Fibroblast of pulmonary artery (primary cell): ENCODE measurements around the gene PRICKLE2.

Experiments
- DNase-seq: peaks from one replicate; pipeline ENCODE4 v3.0.0-alpha.2; 2010; ENCODE audit warnings: low read depth
- H3K4me3 ChIP-seq: replicated peaks from 2 replicates; pipeline ENCODE4 v1.5.1; 2011; ENCODE audit warnings: low read depth, mild to moderate bottlenecking, control low read depth, low read length, moderate library complexity
- TF ChIP-seq, protein P1 (sequence below): IDR thresholded peaks from 2 replicates; pipeline ENCODE4 v1.5.1; 2011; ENCODE audit warnings: mild to moderate bottlenecking, control low read depth, low read length, inconsistent platforms; ENCODE audit errors: missing control alignments

PRICKLE2 gene

DNA sequence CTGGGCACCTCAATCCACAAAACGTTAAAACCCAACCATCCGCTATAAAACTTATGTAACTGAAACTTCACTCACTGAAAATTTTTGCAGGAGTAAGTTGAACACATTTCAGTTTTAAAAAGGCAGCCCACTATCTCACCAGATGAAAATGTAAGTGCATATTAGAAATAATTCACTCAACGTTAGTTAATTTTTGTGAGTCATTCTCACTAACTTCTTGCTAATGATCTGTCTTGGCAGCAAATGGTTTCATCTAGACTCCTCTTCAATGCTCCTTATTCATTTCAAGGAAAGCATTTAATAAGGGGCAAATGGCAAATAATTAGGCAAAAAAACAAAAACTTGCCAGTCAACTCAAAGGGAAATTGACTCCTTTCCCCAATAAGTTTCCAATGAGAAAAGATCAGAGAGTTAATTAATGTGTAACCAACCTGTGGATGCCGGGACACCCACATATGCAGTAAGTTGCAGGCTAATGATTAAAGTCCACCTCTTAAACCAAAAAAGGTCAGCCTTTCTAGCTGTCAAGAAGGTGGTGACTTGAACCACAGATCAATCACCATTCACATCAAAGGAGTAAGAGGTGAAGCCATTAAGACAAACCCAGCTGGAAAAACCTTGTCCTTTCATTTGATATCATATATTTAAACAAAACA, 22.9 kb upstream of the PRICKLE2 start:
- TF ChIP-seq, protein P1, sequence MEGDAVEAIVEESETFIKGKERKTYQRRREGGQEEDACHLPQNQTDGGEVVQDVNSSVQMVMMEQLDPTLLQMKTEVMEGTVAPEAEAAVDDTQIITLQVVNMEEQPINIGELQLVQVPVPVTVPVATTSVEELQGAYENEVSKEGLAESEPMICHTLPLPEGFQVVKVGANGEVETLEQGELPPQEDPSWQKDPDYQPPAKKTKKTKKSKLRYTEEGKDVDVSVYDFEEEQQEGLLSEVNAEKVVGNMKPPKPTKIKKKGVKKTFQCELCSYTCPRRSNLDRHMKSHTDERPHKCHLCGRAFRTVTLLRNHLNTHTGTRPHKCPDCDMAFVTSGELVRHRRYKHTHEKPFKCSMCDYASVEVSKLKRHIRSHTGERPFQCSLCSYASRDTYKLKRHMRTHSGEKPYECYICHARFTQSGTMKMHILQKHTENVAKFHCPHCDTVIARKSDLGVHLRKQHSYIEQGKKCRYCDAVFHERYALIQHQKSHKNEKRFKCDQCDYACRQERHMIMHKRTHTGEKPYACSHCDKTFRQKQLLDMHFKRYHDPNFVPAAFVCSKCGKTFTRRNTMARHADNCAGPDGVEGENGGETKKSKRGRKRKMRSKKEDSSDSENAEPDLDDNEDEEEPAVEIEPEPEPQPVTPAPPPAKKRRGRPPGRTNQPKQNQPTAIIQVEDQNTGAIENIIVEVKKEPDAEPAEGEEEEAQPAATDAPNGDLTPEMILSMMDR = no peak
- no peak overlapping the region for H3K4me3 ChIP-seq
- DNase-seq = no peak

DNA sequence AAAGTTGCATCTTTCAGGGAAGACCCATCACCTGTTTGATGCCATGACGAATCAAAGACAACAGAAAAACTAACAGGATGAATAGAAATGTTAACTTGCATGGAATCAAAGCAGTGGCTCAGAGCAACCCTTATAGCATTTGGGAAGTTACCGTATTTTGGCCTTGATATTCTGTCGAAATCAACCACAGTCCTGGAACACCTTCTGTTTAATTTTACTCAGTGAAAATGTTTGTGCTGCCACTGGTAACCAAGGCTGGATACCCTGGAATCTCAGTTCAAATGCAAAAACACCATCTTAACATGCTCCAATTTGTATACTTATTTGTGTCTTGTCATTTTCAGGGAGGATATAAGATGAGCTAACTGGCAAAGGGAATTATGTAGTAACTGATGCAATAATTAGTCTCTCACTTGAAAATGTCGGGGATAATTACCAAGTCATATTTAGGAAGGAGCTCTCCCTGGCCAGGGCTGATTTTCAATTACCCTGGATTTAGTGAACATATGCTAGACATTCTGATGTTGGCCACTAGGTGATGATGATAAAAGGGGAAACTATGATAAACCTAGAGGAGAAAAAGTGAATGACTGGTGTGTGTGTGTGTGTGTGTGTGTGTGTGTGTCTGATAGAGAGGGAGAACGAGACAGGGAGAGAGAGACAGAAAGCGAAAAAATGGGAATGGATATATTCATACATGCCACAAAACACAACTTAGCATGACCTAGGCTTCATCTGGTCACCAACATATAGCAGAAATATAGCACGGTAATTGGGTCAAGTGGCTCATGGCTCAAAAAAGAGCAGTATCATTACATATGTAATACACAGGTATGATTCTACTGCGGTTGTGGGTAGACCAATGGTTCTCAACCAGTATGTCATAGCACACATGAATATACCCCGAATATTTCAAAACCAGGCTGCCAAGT, 19.0 kb upstream of the PRICKLE2 start:
- TF ChIP-seq, protein P1 = peak; percentile 49
- no peak overlapping the region for H3K4me3 ChIP-seq
- DNase-seq = no peak

DNA sequence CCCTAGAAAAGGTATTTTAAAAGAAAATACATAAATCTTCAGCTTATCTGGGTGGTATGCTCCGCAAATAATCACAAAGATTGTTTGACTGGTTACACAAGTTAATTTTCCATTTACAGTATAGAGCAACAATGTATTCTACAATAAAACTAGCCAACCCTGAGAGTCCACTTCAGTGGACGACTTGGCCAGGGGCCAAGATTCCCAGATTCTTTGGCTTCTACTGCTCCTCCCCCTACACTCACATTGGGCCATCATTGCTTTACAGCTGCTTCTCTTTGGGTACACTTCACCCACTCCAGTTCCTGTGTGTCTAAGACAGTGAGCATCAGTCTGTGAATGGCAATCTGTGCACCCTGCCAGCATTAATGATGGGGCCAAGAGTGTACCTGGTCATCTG, 17.2 kb upstream of the PRICKLE2 start:
- H3K4me3 ChIP-seq = no peak overlapping the region
- TF ChIP-seq, protein P1 = no peak
- DNase-seq = peak; percentile 53

DNA sequence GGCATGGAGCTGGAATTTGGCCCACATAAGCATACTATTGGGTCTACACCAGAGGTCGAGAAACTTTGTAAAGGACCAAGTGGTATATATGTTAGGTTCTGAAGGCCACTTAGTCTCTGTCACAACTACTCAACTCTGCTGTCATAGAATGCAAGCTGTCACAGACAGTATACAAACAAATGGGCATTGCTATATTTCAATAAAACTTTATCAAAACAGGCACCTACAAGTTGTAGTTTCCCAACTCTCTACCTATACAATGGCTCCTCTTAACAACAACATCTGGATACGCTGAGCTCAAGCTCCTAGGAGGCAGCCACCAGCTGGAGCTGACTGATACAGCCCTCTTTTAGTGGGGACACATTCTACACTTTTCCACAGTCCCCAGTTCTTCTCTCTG, 15.7 kb upstream of the PRICKLE2 start:
- no peak for DNase-seq
- TF ChIP-seq, protein P1 = no peak
- no peak overlapping the region for H3K4me3 ChIP-seq

DNA sequence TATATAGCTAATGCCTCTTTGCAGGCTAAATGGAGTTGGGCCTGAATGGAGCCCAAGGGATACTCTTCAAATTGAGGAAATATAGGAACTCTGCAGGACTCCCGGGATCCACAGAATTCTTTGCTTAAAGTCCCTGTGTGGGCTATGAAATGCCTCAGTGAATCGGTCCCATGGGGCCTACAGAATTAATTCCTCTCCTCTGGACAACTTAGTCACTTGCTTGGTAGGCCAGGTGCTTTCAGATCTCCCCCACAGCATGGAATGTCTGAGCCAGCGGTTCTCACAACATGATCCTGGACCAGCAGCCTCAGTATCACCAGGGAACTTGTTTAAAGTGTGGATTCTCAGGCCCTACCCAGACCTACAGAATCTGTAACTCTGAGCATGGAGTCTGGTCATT, 15.1 kb upstream of the PRICKLE2 start:
- TF ChIP-seq, protein P1 = no peak
- no peak for DNase-seq
- H3K4me3 ChIP-seq = no peak overlapping the region

DNA sequence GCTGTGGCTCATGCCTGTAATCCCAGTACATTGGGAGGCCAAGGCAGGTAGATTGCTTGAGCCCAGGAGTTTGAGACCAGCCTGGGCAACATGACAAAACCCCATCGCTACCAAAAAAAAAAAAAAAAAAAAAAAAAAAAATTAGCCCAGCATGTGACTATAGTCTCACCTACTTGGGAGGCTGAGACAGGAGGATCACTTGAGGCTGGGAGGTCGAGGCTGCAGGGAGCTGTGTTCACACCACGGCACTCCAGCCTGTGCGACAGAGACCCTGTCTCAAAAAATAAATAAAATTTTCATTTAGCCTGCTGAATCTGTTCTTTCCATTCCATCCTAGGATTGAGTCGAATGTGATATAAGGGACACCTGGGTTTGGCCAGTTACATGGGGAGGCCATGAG, 14.6 kb upstream of the PRICKLE2 start:
- TF ChIP-seq, protein P1 = no peak
- H3K4me3 ChIP-seq = no peak overlapping the region
- DNase-seq = no peak
